ENCODE results near the gene EPHA4.

GRCh38 chr2:221434142-221434541 lies 138.0 kb downstream of the EPHA4 start:
- TF ChIP-seq CTCF (IDR thresholded peaks at IDR 0.05) (no peak), ZFX (IDR thresholded peaks at IDR 0.05; ENCODE audit: borderline replicate concordance) (no peak)

All from 22Rv1 (cell line).